T-cell (primary cell): ENCODE measurements around the gene FITM1. TPM values are rescaled to one million over a fixed set of nuclear protein-coding genes. Genes with fewer than 3 reads are reported as not detected.

Experiments
- ATAC-seq, 4 experiments: fragments of 200-7000 bp in 3 of 4; fragments of 150-1000 bp in 1 of 4; cut with Tn5 transposase; replicated peaks in 1 of 4; 1 replicate in 3 of 4; 2 replicates in 1 of 4; pipeline ENCODE4 v1.10.0; 2021; ENCODE audit warnings: moderate library complexity in 3 of 4, mild to moderate bottlenecking in 2 of 4, moderate number of reproducible peaks in 1 of 4
- CTCF ChIA-PET, 2 donors: fragments of 300-600 bp; sonication (Branson Sonifier 250); formaldehyde crosslinking; loops; one replicate each; lab custom pipeline; 2022; ENCODE audit warnings: antibody characterized with exemption in 2 of 2; lab: Charles Lee
- POLR2A ChIA-PET, 2 donors: fragments of 300-600 bp; sonication (Branson Sonifier 250); formaldehyde crosslinking; loops; one replicate each; lab custom pipeline; 2022; ENCODE audit warnings: antibody characterized with exemption in 2 of 2; lab: Charles Lee
- DNase-seq, 35 experiments: peaks; one replicate each; pipeline versions ENCODE4 v3.0.0 to v3.0.0-alpha.2; 2013 to 2023
- H3K27ac ChIP-seq: one replicate; pipeline ENCODE4 v1.5.1; 2013; ENCODE audit warnings: low read length
- H3K27me3 ChIP-seq, 2 experiments: replicated peaks in 1 of 2; 1 replicate in 1 of 2; 2 replicates in 1 of 2; pipeline versions ENCODE4 v1.6.1 to v1.7.0; 2013; ENCODE audit warnings: low read length in 1 of 2, mixed read lengths in 1 of 2; ENCODE audit not compliant: control insufficient read depth in 2 of 2, insufficient read depth in 2 of 2; ENCODE audit errors: extremely low read depth in 1 of 2
- H3K36me3 ChIP-seq, 2 donors: 1 replicate in 1 of 2; 2 replicates in 1 of 2; pipeline versions ENCODE4 v1.6.1 to v1.7.0; 2013; ENCODE audit warnings: low read length in 1 of 2; ENCODE audit not compliant: control insufficient read depth in 2 of 2, insufficient read depth in 1 of 2; ENCODE audit errors: extremely low read depth in 1 of 2
- H3K4me1 ChIP-seq, 2 experiments: 1 replicate in 1 of 2; 2 replicates in 1 of 2; pipeline versions ENCODE4 v1.6.1 to v1.7.0; 2013; ENCODE audit warnings: low read length in 2 of 2, mixed read lengths in 1 of 2; ENCODE audit not compliant: insufficient read depth in 2 of 2, control insufficient read depth in 1 of 2; ENCODE audit errors: extremely low read depth in 1 of 2
- H3K4me3 ChIP-seq, 2 donors: 1 replicate in 1 of 2; 2 replicates in 1 of 2; pipeline versions ENCODE4 v1.5.1 to v1.7.0; 2013; ENCODE audit warnings: mild to moderate bottlenecking in 2 of 2, low read length in 1 of 2, moderate library complexity in 1 of 2; ENCODE audit not compliant: control insufficient read depth in 1 of 2; ENCODE audit errors: extremely low read depth in 1 of 2
- H3K9me3 ChIP-seq: 2 replicates; pipeline ENCODE4 v1.7.0; 2013
- H3K27ac Mint-ChIP-seq, 2 donors: one replicate each; pipeline ENCODE4 v1.8.0; 2020 to 2021; ENCODE audit warnings: mild to moderate bottlenecking in 2 of 2, mixed read lengths in 2 of 2
- H3K27me3 Mint-ChIP-seq, 2 donors: one replicate each; pipeline ENCODE4 v1.8.0; 2021 to 2022; ENCODE audit warnings: mixed read lengths in 2 of 2
- H3K36me3 Mint-ChIP-seq: one replicate; pipeline ENCODE4 v1.8.0; 2021; ENCODE audit warnings: mixed read lengths
- H3K4me1 Mint-ChIP-seq, 3 donors: one replicate each; pipeline ENCODE4 v1.8.0; 2020 to 2022; ENCODE audit warnings: mixed read lengths in 3 of 3, mild to moderate bottlenecking in 1 of 3
- H3K4me3 Mint-ChIP-seq, 3 donors: one replicate each; pipeline ENCODE4 v1.8.0; 2020 to 2022; ENCODE audit warnings: mild to moderate bottlenecking in 3 of 3, mixed read lengths in 3 of 3, moderate library complexity in 3 of 3
- H3K9me3 Mint-ChIP-seq, 3 donors: one replicate each; pipeline ENCODE4 v1.8.0; 2020 to 2022; ENCODE audit warnings: mixed read lengths in 3 of 3
- WGBS: methylation state at CpG from one replicate; pipeline ENCODE4 v1.1.5; 2013; ENCODE audit warnings: missing lambda C conversion rate; ENCODE audit not compliant: insufficient coverage; 5-methylcytosine and 5-hydroxymethylcytosine counted together
- total RNA-seq, 35 experiments: library from RNA in 6 of 35; stranded (reverse) in 6 of 35; fragments of 120-200 nt in 1 of 35; gene quantifications; one replicate each; pipeline versions ENCODE4 v1.2.1 to v1.2.4 and lab custom pipeline; 2013 to 2026

FITM1 gene
- total RNA-seq, 5 donors from 2014 or later (not counting 1 experiment from before 2014, with no cell fraction given): 2.5 to 3.5 (median 3.2) TPM

DNA sequence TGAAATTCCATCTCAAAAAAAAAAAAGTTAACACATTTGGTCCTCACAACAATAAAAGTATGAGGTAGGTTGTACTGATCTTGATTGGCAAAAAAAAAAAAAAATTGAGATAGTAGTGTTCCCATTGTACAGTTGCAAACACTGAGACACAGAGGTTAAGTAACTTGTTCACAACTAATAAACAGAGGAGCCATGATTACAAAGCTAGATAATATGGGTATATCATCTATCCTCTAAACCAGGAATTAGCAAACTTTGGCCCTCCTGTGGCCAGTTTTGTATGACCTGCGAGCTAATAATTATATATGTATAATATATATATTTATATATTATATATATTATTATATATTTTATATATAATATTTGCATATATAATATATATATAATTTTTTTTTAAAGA, 3.3 kb downstream of the FITM1 start:
- Histone ChIP-seq H3K27me3 (no peaks in the 10 kb centered on the region), H3K4me1 (peaks cover 17 to 48% of the 10 kb centered on the region in 2 experiments), H3K4me3 (no peak overlapping the region), H3K27ac (no peak overlapping the region), H3K36me3 (peaks cover 6 to 17% of the 10 kb centered on the region in 2 donors), H3K9me3 (no peaks in the 10 kb centered on the region)
- POLR2A ChIA-PET: interaction anchor here (0.6 to 0.8 kb wide), 4 partner anchors 11 to 296 kb away, joined by 4 to 6 read pairs (median 5); partner anchors contain the start of genes DCAF11 (in 1 of the 2), KHNYN (in 1 of the 2) and NRL (in 1 of the 2)
- DNase-seq (no peak), ATAC-seq (no peak)
- no peaks in the 10 kb centered on the region for H3K27me3 Mint-ChIP-seq
- CTCF ChIA-PET: interaction anchor here (0.7 to 1.5 kb wide), 4 partner anchors 13 to 92 kb away, joined by 3 to 9 read pairs (median 4); partner anchors contain the start of genes IRF9 (in 1 of the 2) and RNF31 (in 1 of the 2)
- WGBS: no CpG with 5 or more reads among the region's 1 CpG
- H3K36me3 Mint-ChIP-seq: peaks cover 9% of the 10 kb centered on the region
- H3K27ac Mint-ChIP-seq: peak overlapping the region in 1 of 2 donors; percentile 94
- H3K4me3 Mint-ChIP-seq: no peak overlapping the region
- no peaks in the 10 kb centered on the region for H3K9me3 Mint-ChIP-seq
- peaks cover 44 to 53% (median 48%) of the 10 kb centered on the region in 3 donors for H3K4me1 Mint-ChIP-seq

DNA sequence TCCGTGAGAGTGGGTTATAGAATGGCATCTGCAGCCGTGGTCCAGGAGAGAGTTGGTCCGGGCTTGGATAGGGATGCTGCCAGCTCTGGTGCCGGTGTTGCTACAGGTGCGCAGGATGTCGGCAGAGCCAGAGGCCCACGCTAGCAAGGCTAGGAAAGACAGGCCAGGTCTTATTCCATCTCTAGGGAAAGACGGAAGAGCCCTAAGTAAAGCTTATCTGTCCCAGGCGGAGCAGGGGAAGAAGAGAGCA, 5.0 kb downstream of the FITM1 start:
- peak overlapping the region; percentile 91 to 95 for H3K27ac Mint-ChIP-seq
- 24% methylated on average over 9 of the region's 9 CpGs for WGBS
- peak overlapping the region; percentile 46 for H3K27ac ChIP-seq
- ChIA-PET CTCF (interaction anchor here in 1 of 2 donors (0.6 to 3.1 kb wide), 7 partner anchors 12 to 119 kb away, joined by 3 to 18 read pairs (median 6); partner anchors contain the start of genes DCAF11, IRF9, NRL and PSME2), POLR2A (interaction anchor here (0.6 to 1.9 kb wide), 6 partner anchors 12 to 106 kb away, joined by 3 to 7 read pairs (median 4); partner anchors contain the start of genes DCAF11 (in 1 of the 2), IRF9 (in 1 of the 2), NRL (in 1 of the 2) and RNF31 (in 1 of the 2))
- H3K27me3 ChIP-seq: no peaks in the 10 kb centered on the region
- peak overlapping the region; percentile 89 to 97 (median 91) for H3K4me3 Mint-ChIP-seq
- ATAC-seq (peak in 2 of 4 experiments; percentile 0 to 1), DNase-seq (peak in 1 of 35 experiments; percentile 10)
- peaks cover 13 to 24% of the 10 kb centered on the region in 2 donors for H3K36me3 ChIP-seq
- H3K9me3 Mint-ChIP-seq: no peaks in the 10 kb centered on the region
- no peaks in the 10 kb centered on the region for H3K9me3 ChIP-seq
- H3K4me1 ChIP-seq: peaks cover 22 to 63% of the 10 kb centered on the region in 2 experiments
- peaks cover 17% of the 10 kb centered on the region for H3K36me3 Mint-ChIP-seq
- H3K4me3 ChIP-seq: peak overlapping the region; percentile 49 to 53
- peaks cover 62 to 67% (median 64%) of the 10 kb centered on the region in 3 donors for H3K4me1 Mint-ChIP-seq
- H3K27me3 Mint-ChIP-seq: no peaks in the 10 kb centered on the region

DNA sequence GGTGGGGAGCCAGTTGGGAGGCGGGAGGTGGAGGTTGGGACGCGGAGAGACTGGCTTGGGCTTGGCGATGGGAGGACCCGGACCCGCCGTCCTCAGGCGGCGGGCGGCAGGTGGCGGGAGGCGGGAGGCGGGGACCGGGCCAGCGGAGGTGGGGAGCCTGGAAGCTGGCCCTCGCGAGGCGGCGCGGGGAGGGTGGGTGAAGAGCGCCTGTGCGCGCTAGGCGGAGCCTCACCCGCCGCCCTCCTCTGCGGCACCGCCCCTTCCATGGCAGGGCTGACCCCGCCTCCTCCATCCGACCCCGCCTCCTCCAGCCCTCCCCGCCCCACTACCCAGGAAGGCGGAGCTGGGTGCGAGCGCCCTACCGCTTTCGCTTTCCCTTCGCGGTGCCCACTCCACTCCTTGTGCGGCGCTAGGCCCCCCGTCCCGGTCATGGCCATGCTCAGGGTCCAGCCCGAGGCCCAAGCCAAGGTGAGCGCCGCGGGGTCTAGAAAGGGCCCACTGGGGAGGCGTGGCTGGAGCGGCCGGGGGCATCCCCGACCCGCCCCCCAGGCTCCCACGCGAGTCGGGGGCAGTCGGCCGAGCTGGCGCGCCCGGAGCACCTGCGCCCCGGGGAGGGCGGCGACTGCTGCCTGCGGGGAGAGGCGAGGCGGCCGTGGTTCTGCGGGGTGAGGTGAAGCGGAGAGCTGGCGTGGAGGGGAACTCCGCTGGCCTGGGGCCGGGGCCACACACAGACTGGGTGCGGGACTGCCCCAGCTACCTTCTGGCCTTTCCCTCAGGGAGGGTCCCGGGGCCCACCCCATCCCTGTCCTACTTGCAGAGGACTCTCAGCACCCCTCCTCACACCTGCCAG, 5.6 kb downstream of the FITM1 start, which contains the start of gene PSME1:
Gene PSME1, plus strand, starts transcription at position 361 of the 850 bp plus-strand sequence. Its CDS starts 69 bp downstream, at position 430.
- Histone ChIP-seq H3K27me3 (no peaks in the 10 kb centered on the region), H3K4me1 (peaks cover 22 to 67% of the 10 kb centered on the region in 2 experiments), H3K36me3 (peaks cover 13 to 24% of the 10 kb centered on the region in 2 donors), H3K4me3 (peak within 1 kb of the TSS; percentile 78 to 84), H3K9me3 (no peaks in the 10 kb centered on the region), H3K27ac (peak within 1 kb of the TSS; percentile 79)
- DNase-seq: peak; percentile 80 to 97 (median 92)
- ChIA-PET CTCF (interaction anchor here in 1 of 2 donors (0.6 to 3.1 kb wide), 7 partner anchors 11 to 118 kb away, joined by 3 to 18 read pairs (median 6); partner anchors contain the start of genes DCAF11, IRF9, NRL and PSME2), POLR2A (interaction anchor here (0.6 to 1.9 kb wide), 12 partner anchors 9 to 307 kb away, joined by 3 to 9 read pairs (median 4); partner anchors contain the start of genes DCAF11 (in 1 of the 2), IRF9 (in 1 of the 2), NRL (in 1 of the 2) and RNF31 (in 1 of the 2))
- Mint-ChIP-seq H3K27ac (peak within 1 kb of the TSS; percentile 91 to 95), H3K4me3 (peak within 1 kb of the TSS; percentile 89 to 97 (median 91)), H3K27me3 (no peaks in the 10 kb centered on the region), H3K36me3 (peaks cover 17% of the 10 kb centered on the region), H3K4me1 (peaks cover 64 to 68% (median 67%) of the 10 kb centered on the region in 3 donors), H3K9me3 (no peaks in the 10 kb centered on the region)
- peak; percentile 94 to 98 (median 95) for ATAC-seq
- under 1% methylated on average over 73 of the region's 75 CpGs for WGBS

DNA sequence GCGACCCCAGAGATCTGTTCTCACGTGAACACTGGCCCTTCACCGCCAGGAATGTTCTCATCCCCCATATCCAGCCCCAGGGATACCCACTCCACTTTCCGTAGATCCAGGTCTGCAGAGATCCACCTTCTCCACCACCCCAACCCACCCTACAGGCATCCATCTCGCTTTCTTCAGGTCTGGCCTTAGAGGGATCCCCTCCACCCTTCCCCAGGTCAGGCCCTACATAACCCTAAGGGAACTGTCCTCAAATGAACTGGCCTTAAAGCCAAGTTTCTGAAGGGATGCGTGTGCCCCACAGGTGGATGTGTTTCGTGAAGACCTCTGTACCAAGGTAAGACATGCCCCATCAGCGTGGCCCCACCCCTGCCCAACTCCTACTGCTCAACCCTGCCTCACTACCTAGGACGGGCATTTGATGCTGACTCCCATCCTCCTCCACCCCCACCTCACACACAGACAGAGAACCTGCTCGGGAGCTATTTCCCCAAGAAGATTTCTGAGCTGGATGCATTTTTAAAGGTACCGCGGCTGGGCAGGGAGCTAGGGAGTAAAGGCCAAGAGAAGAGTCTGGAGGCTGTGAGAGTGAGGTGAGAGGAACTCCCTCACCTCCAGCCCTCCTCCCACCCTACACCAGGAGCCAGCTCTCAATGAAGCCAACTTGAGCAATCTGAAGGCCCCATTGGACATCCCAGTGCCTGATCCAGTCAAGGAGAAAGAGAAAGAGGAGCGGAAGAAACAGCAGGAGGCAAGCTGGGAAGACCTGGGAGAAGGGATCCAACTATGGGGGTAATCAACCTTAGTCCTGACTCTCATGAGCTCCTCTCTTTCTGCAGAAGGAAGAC, 6.4 kb downstream of the FITM1 start:
- no peak for ATAC-seq
- Mint-ChIP-seq H3K4me1 (peaks cover 64 to 68% (median 67%) of the 10 kb centered on the region in 3 donors), H3K27ac (peak overlapping the region; percentile 90 to 94), H3K9me3 (no peaks in the 10 kb centered on the region), H3K27me3 (no peaks in the 10 kb centered on the region), H3K36me3 (peaks cover 17% of the 10 kb centered on the region), H3K4me3 (peak overlapping the region; percentile 83 to 97 (median 88))
- DNase-seq: peak in 1 of 35 experiments; percentile 15
- CTCF ChIA-PET: interaction anchor here (0.7 to 3.1 kb wide), 5 partner anchors 10 to 24 kb away, joined by 3 to 18 read pairs (median 14); partner anchors contain the start of genes PSME2 (in 2 of the 2), RNF31 (in 2 of the 2), DCAF11 (in 1 of the 2) and IRF9 (in 1 of the 2)
- WGBS: 6% methylated on average over 6 of the region's 13 CpGs
- POLR2A ChIA-PET: interaction anchor here (0.9 to 1.9 kb wide), 5 partner anchors 10 to 77 kb away, joined by 3 to 7 read pairs (median 4); partner anchors contain the start of genes DCAF11 (in 1 of the 2), NRL (in 1 of the 2), RNF31 (in 1 of the 2) and TM9SF1 (in 1 of the 2)
- peak overlapping the region; percentile 78 to 84 for H3K4me3 ChIP-seq
- H3K27me3 ChIP-seq: no peaks in the 10 kb centered on the region
- H3K9me3 ChIP-seq: no peaks in the 10 kb centered on the region
- H3K27ac ChIP-seq: peak overlapping the region; percentile 79
- peaks cover 13 to 24% of the 10 kb centered on the region in 2 donors for H3K36me3 ChIP-seq
- peaks cover 21 to 65% of the 10 kb centered on the region in 2 experiments for H3K4me1 ChIP-seq

DNA sequence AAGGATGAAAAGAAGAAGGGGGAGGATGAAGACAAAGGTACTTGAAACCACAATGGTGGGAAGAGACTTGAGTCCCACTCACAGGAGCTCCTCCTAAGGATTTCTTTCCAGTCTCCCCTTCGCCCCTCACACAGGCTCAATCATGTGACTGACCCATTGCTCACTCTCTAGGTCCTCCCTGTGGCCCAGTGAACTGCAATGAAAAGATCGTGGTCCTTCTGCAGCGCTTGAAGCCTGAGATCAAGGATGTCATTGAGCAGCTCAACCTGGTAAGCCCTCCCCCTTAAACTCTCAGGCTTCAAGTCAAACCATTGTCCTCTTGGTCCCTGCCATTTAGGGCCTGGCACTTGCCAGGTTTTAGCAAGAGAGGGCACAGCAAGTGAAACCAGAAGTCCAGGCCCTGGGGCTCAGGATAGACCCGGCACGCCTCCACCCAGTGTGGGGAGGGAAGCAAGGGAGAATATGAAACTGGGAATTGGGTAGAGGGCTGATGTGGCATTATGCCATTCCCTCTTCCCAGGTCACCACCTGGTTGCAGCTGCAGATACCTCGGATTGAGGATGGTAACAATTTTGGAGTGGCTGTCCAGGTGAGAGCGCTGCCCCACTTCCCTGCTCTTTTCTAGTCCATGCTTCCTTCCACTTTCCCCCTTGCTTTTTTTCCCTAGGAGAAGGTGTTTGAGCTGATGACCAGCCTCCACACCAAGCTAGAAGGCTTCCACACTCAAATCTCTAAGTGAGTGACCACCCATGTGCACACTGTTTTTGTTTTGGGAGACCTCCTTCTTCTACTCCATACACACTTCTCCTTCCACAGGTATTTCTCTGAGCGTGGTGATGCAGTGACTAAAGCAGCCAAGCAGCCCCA, 7.3 kb downstream of the FITM1 start:
- Mint-ChIP-seq H3K4me1 (peaks cover 60 to 67% (median 65%) of the 10 kb centered on the region in 3 donors), H3K27ac (peak overlapping the region; percentile 90 to 94), H3K27me3 (no peaks in the 10 kb centered on the region), H3K36me3 (peaks cover 17% of the 10 kb centered on the region), H3K9me3 (no peaks in the 10 kb centered on the region), H3K4me3 (peak overlapping the region; percentile 83 to 97 (median 88))
- WGBS: 85% methylated on average over 3 of the region's 8 CpGs
- Histone ChIP-seq H3K36me3 (peaks cover 13 to 26% of the 10 kb centered on the region in 2 donors), H3K27me3 (no peaks in the 10 kb centered on the region), H3K9me3 (no peaks in the 10 kb centered on the region), H3K4me1 (peaks cover 21 to 62% of the 10 kb centered on the region in 2 experiments), H3K4me3 (no peak overlapping the region), H3K27ac (no peak overlapping the region)
- ATAC-seq: no peak
- POLR2A ChIA-PET: interaction anchor here (0.6 to 1.6 kb wide), 3 partner anchors 9 to 76 kb away, joined by 3 to 4 read pairs (median 4); partner anchors contain the start of gene RNF31 (in 1 of the 2)
- CTCF ChIA-PET: interaction anchor here (0.7 to 3.1 kb wide), 5 partner anchors 9 to 23 kb away, joined by 3 to 15 read pairs (median 6); partner anchors contain the start of genes PSME2 (in 2 of the 2), RNF31 (in 2 of the 2), DCAF11 (in 1 of the 2) and IRF9 (in 1 of the 2)
- DNase-seq: no peak
